Measurements from ENCODE around the gene MRI1.

- TF ChIP-seq CTCF (IDR thresholded peaks at IDR 0.05) (no peak), POLR2A (IDR thresholded peaks at IDR 0.05; ENCODE audit: low read depth) (no peak), POLR2AphosphoS5 (IDR thresholded peaks at IDR 0.05) (no peak)
These were observed 36.5 kb upstream of the MRI1 start for GRCh38 chr19:13727798-13728197.
